Breast epithelium (tissue), 3 donors: ENCODE results near the gene CCDC85B.

Experiments
- POLR2A ChIP-seq: fragments of 450-650 bp; IDR thresholded peaks from one replicate; pipeline ENCODE4 v1.6.1; 2016; ENCODE audit warnings: antibody characterized with exemption, mild to moderate bottlenecking, moderate library complexity
- POLR2AphosphoS5 ChIP-seq, 3 donors: sonication (generic); formaldehyde crosslinking; IDR thresholded peaks; one replicate each; pipeline ENCODE4 v1.6.1; 2017; ENCODE audit warnings: antibody characterized with exemption in 3 of 3
- TF ChIP-seq, protein P1 (sequence below), 3 donors: fragments of 450-650 bp; IDR thresholded peaks; one replicate each; pipeline ENCODE4 v1.5.1; 2016 to 2017; ENCODE audit warnings: antibody characterized with exemption in 3 of 3, mild to moderate bottlenecking in 3 of 3, moderate library complexity in 3 of 3

DNA sequence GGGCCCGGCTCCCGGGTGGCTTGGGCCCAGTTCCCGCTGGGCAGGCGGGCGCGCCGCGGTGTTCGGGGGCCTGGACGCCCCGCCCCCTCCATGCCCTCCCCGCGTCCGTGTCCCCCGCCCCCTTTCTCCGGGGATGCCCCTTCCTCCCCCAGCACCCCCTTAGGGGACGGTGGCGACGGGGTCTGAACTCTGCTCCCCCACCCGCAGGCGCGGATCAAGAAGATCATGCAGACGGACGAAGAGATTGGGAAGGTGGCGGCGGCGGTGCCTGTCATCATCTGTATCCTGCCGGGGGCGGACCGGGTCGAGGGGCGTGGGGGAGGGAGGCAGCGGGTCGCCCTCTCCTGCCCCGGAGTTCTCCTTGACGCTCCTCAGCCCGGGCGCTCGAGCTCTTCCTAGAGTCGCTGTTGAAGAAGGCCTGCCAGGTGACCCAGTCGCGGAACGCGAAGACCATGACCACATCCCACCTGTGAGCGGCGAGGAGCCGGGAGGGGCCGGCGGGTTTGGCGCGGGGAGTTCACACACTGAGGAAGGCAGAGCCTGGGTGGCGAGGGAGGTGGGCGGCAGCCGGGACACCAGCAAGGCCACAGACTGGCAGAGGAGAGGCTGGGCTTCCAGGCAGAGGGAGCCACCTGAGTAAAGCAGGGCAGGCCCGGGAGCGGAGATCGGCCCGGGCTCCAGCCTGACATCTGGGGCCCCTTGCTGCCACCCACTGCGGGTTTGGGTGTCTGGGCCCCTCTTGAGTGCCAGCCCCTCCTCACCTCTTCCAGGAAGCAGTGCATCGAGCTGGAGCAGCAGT lies 29.3 kb downstream of the CCDC85B start:
- TF ChIP-seq, protein P1, sequence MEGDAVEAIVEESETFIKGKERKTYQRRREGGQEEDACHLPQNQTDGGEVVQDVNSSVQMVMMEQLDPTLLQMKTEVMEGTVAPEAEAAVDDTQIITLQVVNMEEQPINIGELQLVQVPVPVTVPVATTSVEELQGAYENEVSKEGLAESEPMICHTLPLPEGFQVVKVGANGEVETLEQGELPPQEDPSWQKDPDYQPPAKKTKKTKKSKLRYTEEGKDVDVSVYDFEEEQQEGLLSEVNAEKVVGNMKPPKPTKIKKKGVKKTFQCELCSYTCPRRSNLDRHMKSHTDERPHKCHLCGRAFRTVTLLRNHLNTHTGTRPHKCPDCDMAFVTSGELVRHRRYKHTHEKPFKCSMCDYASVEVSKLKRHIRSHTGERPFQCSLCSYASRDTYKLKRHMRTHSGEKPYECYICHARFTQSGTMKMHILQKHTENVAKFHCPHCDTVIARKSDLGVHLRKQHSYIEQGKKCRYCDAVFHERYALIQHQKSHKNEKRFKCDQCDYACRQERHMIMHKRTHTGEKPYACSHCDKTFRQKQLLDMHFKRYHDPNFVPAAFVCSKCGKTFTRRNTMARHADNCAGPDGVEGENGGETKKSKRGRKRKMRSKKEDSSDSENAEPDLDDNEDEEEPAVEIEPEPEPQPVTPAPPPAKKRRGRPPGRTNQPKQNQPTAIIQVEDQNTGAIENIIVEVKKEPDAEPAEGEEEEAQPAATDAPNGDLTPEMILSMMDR (IDR thresholded peaks at IDR 0.05) = no peak
- no peak for TF ChIP-seq POLR2A
- TF ChIP-seq POLR2AphosphoS5 (IDR thresholded peaks at IDR 0.05) = peak in 1 of 3 donors; percentile 19
